ENCODE data around the gene TDRD15. TPM values are rescaled to one million over a fixed set of nuclear protein-coding genes. Genes with fewer than 3 reads are reported as not detected.

Gene TDRD15
- total and polyA plus RNA-seq, 2 donors from 2014 or later = 0.06 TPM; not detected in 1

GRCh38 chr2:21102356-21102755, 21.4 kb upstream of the TDRD15 start:
- FAIRE-seq (no peak), DNase-seq (no peak)
- intact Hi-C loops (cut with DNase I) = no loop called here
- Histone ChIP-seq H3K4me3 (ENCODE audit: low read length in 3 of 3) (no peak overlapping the region), H3K27ac (ENCODE audit: low read depth in 2 of 2, low read length in 2 of 2) (no peak overlapping the region), H3K27me3 (ENCODE audit: control insufficient read depth, insufficient read depth, low read length) (no peaks in the 10 kb centered on the region), H3K4me1 (ENCODE audit: control insufficient read depth in 2 of 3, insufficient read depth in 2 of 3, low read depth in 1 of 3, low read length in 3 of 3) (no peaks in the 10 kb centered on the region), H3K9me3 (ENCODE audit: control insufficient read depth in 2 of 3, insufficient read depth in 1 of 3, low read length in 3 of 3) (no peaks in the 10 kb centered on the region), H3K36me3 (ENCODE audit: control insufficient read depth in 2 of 3, insufficient read depth in 3 of 3, low read length in 3 of 3) (no peaks in the 10 kb centered on the region), H3K9ac (ENCODE audit: low read length in 3 of 3) (no peak overlapping the region)
- no peak for TF ChIP-seq CTCF (IDR thresholded peaks at IDR 0.05; ENCODE audit: borderline replicate concordance, extremely low read depth, insufficient read depth)

- Histone ChIP-seq H3K9ac (ENCODE audit: low read length in 3 of 3) (no peak overlapping the region), H3K9me3 (ENCODE audit: control insufficient read depth in 2 of 3, insufficient read depth in 1 of 3, low read length in 3 of 3) (no peaks in the 10 kb centered on the region), H3K36me3 (ENCODE audit: control insufficient read depth in 2 of 3, insufficient read depth in 3 of 3, low read length in 3 of 3) (no peaks in the 10 kb centered on the region), H3K4me1 (ENCODE audit: control insufficient read depth in 2 of 3, insufficient read depth in 2 of 3, low read depth in 1 of 3, low read length in 3 of 3) (no peaks in the 10 kb centered on the region), H3K27me3 (ENCODE audit: control insufficient read depth, insufficient read depth, low read length) (no peaks in the 10 kb centered on the region), H3K4me3 (ENCODE audit: low read length in 3 of 3) (no peak overlapping the region), H3K27ac (ENCODE audit: low read depth in 2 of 2, low read length in 2 of 2) (no peak overlapping the region)
- DNase-seq (peak in 2 of 5 donors; percentile 34 to 48), FAIRE-seq (no peak)
- intact Hi-C loops (cut with DNase I) = no loop called here
- TF ChIP-seq CTCF (IDR thresholded peaks at IDR 0.05; ENCODE audit: borderline replicate concordance, extremely low read depth, insufficient read depth) = no peak
These were observed 20.4 kb upstream of the TDRD15 start for GRCh38 chr2:21103274-21103891.

- Histone ChIP-seq H3K4me3 (ENCODE audit: low read length in 3 of 3) (no peak overlapping the region), H3K4me1 (ENCODE audit: control insufficient read depth in 2 of 3, insufficient read depth in 2 of 3, low read depth in 1 of 3, low read length in 3 of 3) (no peaks in the 10 kb centered on the region), H3K27ac (ENCODE audit: low read depth in 2 of 2, low read length in 2 of 2) (no peak overlapping the region), H3K9me3 (ENCODE audit: control insufficient read depth in 2 of 3, insufficient read depth in 1 of 3, low read length in 3 of 3) (no peaks in the 10 kb centered on the region), H3K9ac (ENCODE audit: low read length in 3 of 3) (no peak overlapping the region), H3K27me3 (ENCODE audit: control insufficient read depth, insufficient read depth, low read length) (no peaks in the 10 kb centered on the region), H3K36me3 (ENCODE audit: control insufficient read depth in 2 of 3, insufficient read depth in 3 of 3, low read length in 3 of 3) (no peaks in the 10 kb centered on the region)
- FAIRE-seq (no peak), DNase-seq (no peak)
- TF ChIP-seq CTCF (IDR thresholded peaks at IDR 0.05; ENCODE audit: borderline replicate concordance, extremely low read depth, insufficient read depth) = no peak
- intact Hi-C loops (cut with DNase I) = no loop called here
These were observed 19.6 kb upstream of the TDRD15 start for GRCh38 chr2:21104030-21104660.
